Peyer's patch (tissue), 4 donors: ENCODE measurements around the gene HCFC1R1. TPM values are rescaled to one million over a fixed set of nuclear protein-coding genes. Genes with fewer than 3 reads are reported as not detected.

Experiments
- DNase-seq, 3 donors: peaks; one replicate each; pipeline ENCODE4 v3.0.0-alpha.2; 2017 to 2019
- H3K27ac ChIP-seq, 4 donors: fragments of 200-600 bp; sonication (generic); one replicate each; pipeline ENCODE4 v1.5.1; 2016 to 2019
- H3K27me3 ChIP-seq, 2 donors: fragments of 200-600 bp; sonication (generic); one replicate each; pipeline ENCODE4 v1.5.1; 2019
- H3K36me3 ChIP-seq, 3 donors: fragments of 200-600 bp; sonication (generic); one replicate each; pipeline ENCODE4 v1.5.1; 2016 to 2019
- H3K4me1 ChIP-seq, 4 donors: fragments of 200-600 bp; sonication (generic); one replicate each; pipeline ENCODE4 v1.5.1; 2016 to 2019
- H3K4me3 ChIP-seq, 4 donors: fragments of 200-600 bp; sonication (generic); 1 replicate in 3 of 4; 2 replicates in 1 of 4; pipeline ENCODE4 v1.5.1; 2016 to 2019; ENCODE audit warnings: mild to moderate bottlenecking in 1 of 4
- H3K9me3 ChIP-seq, 4 donors: fragments of 200-600 bp; sonication (generic); one replicate each; pipeline ENCODE4 v1.5.1; 2016 to 2019; ENCODE audit warnings: mild to moderate bottlenecking in 1 of 4
- CTCF ChIP-seq, 6 experiments: fragments of 450-650 bp in 4 of 6; fragments of 200-600 bp in 2 of 6; sonication (generic) in 1 of 6; IDR thresholded peaks; one replicate each; pipeline ENCODE4 v1.5.1; 2017 to 2019; ENCODE audit warnings: antibody characterized with exemption in 6 of 6, mild to moderate bottlenecking in 3 of 6, moderate library complexity in 1 of 6
- POLR2A ChIP-seq, 2 donors: fragments of 450-650 bp; IDR thresholded peaks; one replicate each; pipeline ENCODE4 v1.5.1; 2017; ENCODE audit warnings: antibody characterized with exemption in 2 of 2, mild to moderate bottlenecking in 2 of 2, moderate library complexity in 2 of 2
- total RNA-seq, 4 donors: library from RNA; depleted of rRNA; stranded (reverse); fragments of >200 nt; gene quantifications; one replicate each; pipeline ENCODE4 v1.1.0, GENCODE V29; 2016

Gene HCFC1R1
- total RNA-seq, 4 donors from 2014 or later: 14.0 to 38.0 (median 34.1) TPM

GRCh38 chr16:3038256-3038655 lies 14.5 kb upstream of the HCFC1R1 start:
- Histone ChIP-seq H3K36me3 (no peaks in the 10 kb centered on the region), H3K4me1 (peaks cover 0 to 29% (median 7%) of the 10 kb centered on the region in 4 donors), H3K27me3 (peaks cover 0 to 12% of the 10 kb centered on the region in 2 donors), H3K4me3 (no peak overlapping the region), H3K9me3 (no peaks in the 10 kb centered on the region), H3K27ac (peak overlapping the region in 3 of 4 donors; percentile 46 to 92 (median 69))
- peak in 1 of 2 donors; percentile 29 for TF ChIP-seq POLR2A (IDR thresholded peaks at IDR 0.05)
- TF ChIP-seq CTCF (IDR thresholded peaks at IDR 0.05): no peak
- peak in 1 of 3 donors; percentile 76 for DNase-seq

GRCh38 chr16:3036726-3037315 lies 13.1 kb upstream of the HCFC1R1 start, which contains the start of gene BICDL2:
Gene BICDL2, minus strand, starts transcription at chr16:3036944. Its CDS starts 1,448 bp downstream, at chr16:3035496.
- no peaks in the 10 kb centered on the region for H3K36me3 ChIP-seq
- peaks cover 0 to 12% of the 10 kb centered on the region in 2 donors for H3K27me3 ChIP-seq
- H3K4me3 ChIP-seq: peak within 1 kb of the TSS; percentile 4 to 68 (median 48)
- H3K9me3 ChIP-seq: no peaks in the 10 kb centered on the region
- peak within 1 kb of the TSS in 3 of 4 donors; percentile 74 to 79 (median 77) for H3K27ac ChIP-seq
- peaks cover 0 to 43% (median 7%) of the 10 kb centered on the region in 4 donors for H3K4me1 ChIP-seq
- TF ChIP-seq POLR2A (IDR thresholded peaks at IDR 0.05) (peak; percentile 25 to 69), CTCF (IDR thresholded peaks at IDR 0.05) (no peak)
- peak in 2 of 3 donors; percentile 84 to 88 for DNase-seq

- peaks cover 0 to 12% of the 10 kb centered on the region in 2 donors for H3K27me3 ChIP-seq
Measured at GRCh38 chr16:3035972-3036725, 12.4 kb upstream of the HCFC1R1 start.

GRCh38 chr16:3035289-3035971 lies 11.7 kb upstream of the HCFC1R1 start:
- Histone ChIP-seq H3K4me3 (peak overlapping the region in 3 of 4 donors; percentile 34 to 68 (median 61)), H3K27ac (peak overlapping the region in 1 of 4 donors; percentile 79), H3K4me1 (peaks cover 0 to 44% (median 7%) of the 10 kb centered on the region in 4 donors), H3K9me3 (no peaks in the 10 kb centered on the region), H3K36me3 (peaks cover 0 to under 1% (median 0%) of the 10 kb centered on the region in 3 donors), H3K27me3 (peaks cover 0 to 12% of the 10 kb centered on the region in 2 donors)
- DNase-seq: no peak
- TF ChIP-seq CTCF (IDR thresholded peaks at IDR 0.05) (no peak), POLR2A (IDR thresholded peaks at IDR 0.05) (no peak)

More at GRCh38 chr16:3035972-3036725, 12.4 kb upstream of the HCFC1R1 start:
- peaks cover 0 to 44% (median 7%) of the 10 kb centered on the region in 4 donors for H3K4me1 ChIP-seq
- no peaks in the 10 kb centered on the region for H3K9me3 ChIP-seq
- peak overlapping the region in 3 of 4 donors; percentile 74 to 79 (median 77) for H3K27ac ChIP-seq
- TF ChIP-seq POLR2A (IDR thresholded peaks at IDR 0.05) (no peak), CTCF (IDR thresholded peaks at IDR 0.05) (no peak)
- H3K4me3 ChIP-seq: peak overlapping the region; percentile 4 to 68 (median 48)
- peak in 1 of 3 donors; percentile 78 for DNase-seq
- no peaks in the 10 kb centered on the region for H3K36me3 ChIP-seq

- Histone ChIP-seq H3K9me3 (no peaks in the 10 kb centered on the region), H3K4me1 (peaks cover 3 to 52% (median 14%) of the 10 kb centered on the region in 4 donors), H3K4me3 (no peak overlapping the region), H3K27ac (peak overlapping the region in 1 of 4 donors; percentile 12), H3K36me3 (peaks cover 0 to 4% (median 0%) of the 10 kb centered on the region in 3 donors), H3K27me3 (peaks cover 0 to 12% of the 10 kb centered on the region in 2 donors)
- TF ChIP-seq POLR2A (IDR thresholded peaks at IDR 0.05) (peak in 1 of 2 donors; percentile 19), CTCF (IDR thresholded peaks at IDR 0.05) (no peak)
- no peak for DNase-seq
Measured at GRCh38 chr16:3032624-3033023, 8.9 kb upstream of the HCFC1R1 start.
